K562 (cell line): Measurements from ENCODE around the gene RNF19B. TPM values are rescaled to one million over a fixed set of nuclear protein-coding genes. Genes with fewer than 3 reads are reported as not detected.
A peak's percentile ranks its signal among the peaks of the same experiment; 100 is the strongest.

Experiments used
- CBX1 ChIP-seq: sonication (generic); IDR thresholded peaks from 2 replicates; pipeline ENCODE4 v1.6.1; 2016; ENCODE audit warnings: antibody characterized with exemption, low read depth, mild to moderate bottlenecking
- CBX5 ChIP-seq: IDR thresholded peaks from 2 replicates; pipeline ENCODE4 v1.6.1; 2014; ENCODE audit warnings: low read depth, borderline replicate concordance
- CXXC5 ChIP-seq: fragments of 250-450 bp; sonication (Bioruptor Pico); IDR thresholded peaks from 2 replicates; pipeline ENCODE4 v1.8.0; 2022; ENCODE audit warnings: inconsistent platforms, mild to moderate bottlenecking, moderate library complexity
- ELK3 ChIP-seq: fragments of 450-650 bp; formaldehyde crosslinking; IDR thresholded peaks from 2 replicates; pipeline ENCODE4 v1.4.0; 2020; ENCODE audit warnings: mild to moderate bottlenecking
- GTF2F1 ChIP-seq: IDR thresholded peaks from 2 replicates; pipeline ENCODE4 v1.6.1; 2011; ENCODE audit warnings: low read depth, low read length, improper control_type of control experiment
- HDGF ChIP-seq: fragments of 450-650 bp; IDR thresholded peaks from 2 replicates; pipeline ENCODE4 v1.6.1; 2016
- HEY1 ChIP-seq: fragments of 250-450 bp; sonication (Bioruptor Pico); IDR thresholded peaks from 2 replicates; pipeline ENCODE4 v1.5.0; 2020; ENCODE audit warnings: mild to moderate bottlenecking, moderate library complexity, borderline replicate concordance
- KDM2B ChIP-seq: fragments of 250-450 bp; sonication (Bioruptor Pico); IDR thresholded peaks from 2 replicates; pipeline ENCODE4 v1.8.0; 2021; ENCODE audit warnings: mild to moderate bottlenecking, moderate library complexity
- KLF13 ChIP-seq: fragments of 450-650 bp; IDR thresholded peaks from 2 replicates; pipeline ENCODE4 v1.6.1; 2016; ENCODE audit warnings: missing genetic modification characterization, low read depth, mild to moderate bottlenecking, missing compliant biosample characterization, moderate library complexity, borderline replicate concordance
- LARP7 ChIP-seq: fragments of 450-650 bp; IDR thresholded peaks from 2 replicates; pipeline ENCODE4 v1.6.1; 2016
- MEF2D ChIP-seq: conservative IDR thresholded peaks from 2 replicates; pipeline ENCODE4 v1.6.1; 2016; ENCODE audit warnings: low read depth, missing genetic modification characterization, missing compliant biosample characterization
- MTA3 ChIP-seq: fragments of 450-650 bp; formaldehyde crosslinking; IDR thresholded peaks from 2 replicates; pipeline ENCODE4 v1.6.1; 2017; ENCODE audit warnings: mild to moderate bottlenecking, borderline replicate concordance
- NELFE ChIP-seq: IDR thresholded peaks from 2 replicates; pipeline ENCODE4 v1.6.1; 2011; ENCODE audit warnings: mild to moderate bottlenecking; ENCODE audit not compliant: insufficient read depth, insufficient read length
- NFIC ChIP-seq: fragments of 450-650 bp; IDR thresholded peaks from 2 replicates; pipeline ENCODE4 v1.6.1; 2017; ENCODE audit warnings: mild to moderate bottlenecking, inconsistent platforms
- RBM15 ChIP-seq: fragments of 200-400 bp; formaldehyde crosslinking; IDR thresholded peaks from 2 replicates; pipeline ENCODE4 v1.6.1; 2018; ENCODE audit warnings: mild to moderate bottlenecking, low read length, moderate library complexity; ENCODE audit not compliant: insufficient read depth
- SIN3B ChIP-seq: fragments of 450-650 bp; IDR thresholded peaks from 2 replicates; pipeline ENCODE4 v1.6.1; 2017; ENCODE audit warnings: low read depth, mild to moderate bottlenecking, moderate library complexity
- SMARCE1 ChIP-seq: fragments of 450-650 bp; IDR thresholded peaks from 2 replicates; pipeline ENCODE4 v1.7.1; 2016; ENCODE audit warnings: mild to moderate bottlenecking
- ZNF134 ChIP-seq: fragments of 250-450 bp; sonication (Bioruptor Pico); conservative IDR thresholded peaks from 2 replicates; pipeline ENCODE4 v1.4.0; 2020
- ZNF398 ChIP-seq: fragments of 250-450 bp; sonication (Bioruptor Pico); IDR thresholded peaks from 2 replicates; pipeline ENCODE4 v1.8.0; 2021; ENCODE audit warnings: moderate library complexity, mild to moderate bottlenecking, inconsistent platforms
- ZNF551 ChIP-seq: fragments of 250-450 bp; sonication (Bioruptor Pico); IDR thresholded peaks from 2 replicates; pipeline ENCODE4 v1.5.0; 2021; ENCODE audit warnings: mild to moderate bottlenecking, moderate library complexity
- ZNF764 ChIP-seq: fragments of 250-450 bp; sonication (Bioruptor Pico); IDR thresholded peaks from 2 replicates; pipeline ENCODE4 v1.4.0; 2020; ENCODE audit warnings: low read depth, mild to moderate bottlenecking, moderate library complexity
- ZNF830 ChIP-seq: fragments of 250-450 bp; sonication (Bioruptor Pico); IDR thresholded peaks from 2 replicates; pipeline ENCODE4 v1.5.0; 2021; ENCODE audit warnings: mild to moderate bottlenecking
- polyA plus RNA-seq, 8 experiments: library from polyadenylated mRNA; depleted of rRNA in 4 of 8; stranded (reverse) in 5 of 8; unstranded in 3 of 8; fragments of >200 nt; fragmentation: Nextera tagmentation in 2 of 8; fragmentation: Illumina TruSeq in 1 of 8; extraction: Ambion mirVana in 2 of 8; extraction: Trizol in 1 of 8; gene quantifications; 2 replicates each; pipeline versions ENCODE4 v1.2.1 to v1.2.3, GENCODE V29; 2011 to 2014; ENCODE audit warnings: inconsistent platforms in 1 of 8, missing spikeins in 1 of 8
- total RNA-seq, 7 experiments: library from RNA; depleted of rRNA in 6 of 7; stranded (reverse); fragments of >200 nt in 6 of 7; fragmentation: Illumina TruSeq in 2 of 7; extraction: Trizol in 2 of 7; gene quantifications; 2 replicates each; pipeline versions ENCODE4 v1.2.1 to v1.2.3, GENCODE V29; 2011 to 2021; ENCODE audit warnings: low replicate concordance in 1 of 7
- TF ChIP-seq, protein P1 (sequence below): fragments of 450-650 bp; IDR thresholded peaks from 2 replicates; pipeline ENCODE4 v1.6.1; 2016; ENCODE audit warnings: antibody characterized with exemption
- TF ChIP-seq, protein P2 (sequence below): fragments of 450-650 bp; formaldehyde crosslinking; IDR thresholded peaks from 2 replicates; pipeline ENCODE4 v1.4.0; 2022; ENCODE audit warnings: missing genetic modification characterization

Gene RNF19B
- total and polyA plus RNA-seq, 9 of the 15 experiments (the other 6 are each of a cell fraction or from before 2014, with no cell fraction given), result 2.6 to 14.9 (median 10.1) TPM

- TF ChIP-seq SIN3B, result peak; percentile 33; the same call in 1 of the 2 replicates
- TF ChIP-seq ZNF134 (CRISPR knock-in tag), result no peak
- TF ChIP-seq ELK3, result no peak
- no peak for TF ChIP-seq ZNF398
- TF ChIP-seq SMARCE1, result 0 out of 2 replicates have a peak, but pooled peaks have one; percentile 47
- TF ChIP-seq LARP7, result no peak
- no peak for TF ChIP-seq NFIC
- TF ChIP-seq GTF2F1, result no peak
- no peak for TF ChIP-seq CBX5
- no peak for TF ChIP-seq MEF2D
- TF ChIP-seq NELFE, result no peak
- TF ChIP-seq ZNF551 (CRISPR knock-in tag), result no peak
- TF ChIP-seq MTA3, result peak; percentile 55
- peak; percentile 72; the same call in 1 of the 2 replicates for TF ChIP-seq KDM2B (CRISPR knock-in tag)
- peak; percentile 90; the same call in 1 of the 2 replicates for TF ChIP-seq KLF13 (tag)
- TF ChIP-seq CXXC5 (CRISPR knock-in tag), result peak; percentile 71
- TF ChIP-seq CBX1, result no peak
- no peak for TF ChIP-seq HDGF
- no peak for TF ChIP-seq HEY1 (CRISPR knock-in tag)
- TF ChIP-seq ZNF764, result no peak
- TF ChIP-seq, protein P1, sequence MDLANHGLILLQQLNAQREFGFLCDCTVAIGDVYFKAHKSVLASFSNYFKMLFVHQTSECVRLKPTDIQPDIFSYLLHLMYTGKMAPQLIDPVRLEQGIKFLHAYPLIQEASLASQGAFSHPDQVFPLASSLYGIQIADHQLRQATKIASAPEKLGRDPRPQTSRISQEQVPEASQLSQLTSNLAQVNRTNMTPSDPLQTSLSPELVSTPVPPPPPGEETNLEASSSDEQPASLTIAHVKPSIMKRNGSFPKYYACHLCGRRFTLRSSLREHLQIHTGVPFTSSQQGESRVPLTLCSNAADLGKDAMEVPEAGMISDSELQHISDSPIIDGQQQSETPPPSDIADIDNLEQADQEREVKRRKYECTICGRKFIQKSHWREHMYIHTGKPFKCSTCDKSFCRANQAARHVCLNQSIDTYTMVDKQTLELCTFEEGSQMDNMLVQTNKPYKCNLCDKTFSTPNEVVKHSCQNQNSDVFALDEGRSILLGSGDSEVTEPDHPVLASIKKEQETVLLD, result no peak
- TF ChIP-seq ZNF830 (CRISPR knock-in tag), result no peak
- TF ChIP-seq RBM15, result no peak
- TF ChIP-seq, protein P2, sequence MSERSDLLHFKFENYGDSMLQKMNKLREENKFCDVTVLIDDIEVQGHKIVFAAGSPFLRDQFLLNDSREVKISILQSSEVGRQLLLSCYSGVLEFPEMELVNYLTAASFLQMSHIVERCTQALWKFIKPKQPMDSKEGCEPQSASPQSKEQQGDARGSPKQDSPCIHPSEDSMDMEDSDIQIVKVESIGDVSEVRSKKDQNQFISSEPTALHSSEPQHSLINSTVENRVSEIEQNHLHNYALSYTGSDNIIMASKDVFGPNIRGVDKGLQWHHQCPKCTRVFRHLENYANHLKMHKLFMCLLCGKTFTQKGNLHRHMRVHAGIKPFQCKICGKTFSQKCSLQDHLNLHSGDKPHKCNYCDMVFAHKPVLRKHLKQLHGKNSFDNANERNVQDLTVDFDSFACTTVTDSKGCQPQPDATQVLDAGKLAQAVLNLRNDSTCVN (CRISPR knock-in tag), result no peak
These were observed 706 bp downstream of the RNF19B start (continued) for GRCh38 chr1:32963746-32964460.
